Mononuclear cell (primary cell): Measurements from ENCODE around the gene MRLN. TPM values are rescaled to one million over a fixed set of nuclear protein-coding genes. Genes with fewer than 3 reads are reported as not detected.
"Not testable (repeated sequence)": the region's sequence is repeated elsewhere in the genome, so short reads cannot be mapped to it uniquely, and the experiment has no call there.

Experiments used
- H3K27me3 ChIP-seq: 2 replicates; pipeline ENCODE4 v1.6.0; 2011; ENCODE audit warnings: low read length, control low read depth; ENCODE audit not compliant: insufficient read depth
- H3K4me1 ChIP-seq: 2 replicates; pipeline ENCODE4 v1.5.1; 2011; ENCODE audit warnings: mild to moderate bottlenecking, low read length, control low read depth; ENCODE audit not compliant: insufficient read depth
- H3K4me3 ChIP-seq: 2 replicates; pipeline ENCODE4 v1.5.1; 2011; ENCODE audit warnings: mild to moderate bottlenecking, low read length, moderate library complexity
- H3K9me3 ChIP-seq: 2 replicates; pipeline ENCODE4 v1.5.1; 2011; ENCODE audit warnings: low read depth, mild to moderate bottlenecking, control low read depth, low read length
- total RNA-seq: library from RNA; depleted of rRNA; stranded (reverse); fragments of >200 nt; gene quantifications from one replicate; pipeline ENCODE4 v1.2.3, GENCODE V29; 2012

Gene MRLN
- total RNA-seq, 1 donor: not detected

DNA sequence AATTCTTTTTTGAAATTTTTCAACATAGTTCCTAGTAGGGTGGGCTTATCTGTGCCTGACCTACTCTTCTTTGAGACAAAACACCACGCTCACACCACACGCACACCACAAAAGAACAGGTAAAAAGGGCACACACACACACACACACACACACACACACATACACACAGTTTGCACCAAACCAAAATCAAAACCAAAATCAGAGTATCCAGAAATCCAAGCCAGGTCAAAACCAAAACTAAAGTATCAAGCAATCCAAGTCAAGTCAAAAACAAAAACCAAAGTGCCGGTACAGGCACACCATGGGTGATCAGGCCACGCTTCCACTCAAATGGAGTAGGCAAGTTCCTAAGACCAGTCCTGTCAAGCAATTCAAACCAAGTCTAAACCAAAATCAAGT lies 20.4 kb downstream of the MRLN start:
- H3K4me3 ChIP-seq, H3K4me1 ChIP-seq, H3K27me3 ChIP-seq, H3K9me3 ChIP-seq: not testable (repeated sequence)

GRCh38 chr10:59729167-59729566 lies 24.1 kb downstream of the MRLN start:
- not testable (repeated sequence) for H3K9me3 ChIP-seq, H3K27me3 ChIP-seq, H3K4me1 ChIP-seq, H3K4me3 ChIP-seq

- H3K4me3 ChIP-seq: no peak overlapping the region
- no peaks in the 10 kb centered on the region for H3K9me3 ChIP-seq
- H3K27me3 ChIP-seq: no peaks in the 10 kb centered on the region
- no peaks in the 10 kb centered on the region for H3K4me1 ChIP-seq
Measured at GRCh38 chr10:59724098-59724938, 28.9 kb downstream of the MRLN start.

- Histone ChIP-seq H3K9me3 (no peaks in the 10 kb centered on the region), H3K4me1 (no peaks in the 10 kb centered on the region), H3K4me3 (no peak overlapping the region), H3K27me3 (no peaks in the 10 kb centered on the region)
Measured at GRCh38 chr10:59720377-59720776, 32.9 kb downstream of the MRLN start.

GRCh38 chr10:59719374-59719773 lies 33.9 kb downstream of the MRLN start:
- no peaks in the 10 kb centered on the region for H3K27me3 ChIP-seq
- H3K4me1 ChIP-seq: no peaks in the 10 kb centered on the region
- H3K4me3 ChIP-seq: no peak overlapping the region
- no peaks in the 10 kb centered on the region for H3K9me3 ChIP-seq

DNA sequence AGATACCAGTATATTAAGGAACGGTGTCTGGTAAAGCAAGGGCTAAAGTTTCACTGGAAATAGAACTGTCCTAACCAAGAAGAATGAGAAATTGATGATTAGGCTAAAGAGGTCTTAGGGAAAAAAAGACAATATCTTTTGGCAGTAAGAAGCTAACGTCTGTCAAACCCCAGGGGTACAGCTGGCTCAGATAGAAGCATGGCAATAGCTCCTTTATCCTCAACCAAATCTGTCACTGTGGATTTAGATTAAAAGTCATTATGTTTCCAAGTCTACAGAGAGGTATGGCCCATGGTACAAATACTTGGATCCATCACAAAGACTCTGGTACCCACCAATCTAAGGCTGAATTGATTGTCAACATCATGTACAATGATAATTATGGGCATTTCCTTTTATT lies 35.0 kb downstream of the MRLN start:
- Histone ChIP-seq H3K9me3 (no peaks in the 10 kb centered on the region), H3K27me3 (no peaks in the 10 kb centered on the region), H3K4me3 (no peak overlapping the region), H3K4me1 (no peaks in the 10 kb centered on the region)

GRCh38 chr10:59713196-59713821 lies 39.9 kb downstream of the MRLN start:
- Histone ChIP-seq H3K9me3 (no peaks in the 10 kb centered on the region), H3K4me3 (no peak overlapping the region), H3K4me1 (no peaks in the 10 kb centered on the region), H3K27me3 (peaks cover 32% of the 10 kb centered on the region)

- Histone ChIP-seq H3K4me1 (no peaks in the 10 kb centered on the region), H3K9me3 (no peaks in the 10 kb centered on the region), H3K4me3 (no peak overlapping the region), H3K27me3 (peaks cover 40% of the 10 kb centered on the region)
Measured at GRCh38 chr10:59711871-59712494, 41.3 kb downstream of the MRLN start.

DNA sequence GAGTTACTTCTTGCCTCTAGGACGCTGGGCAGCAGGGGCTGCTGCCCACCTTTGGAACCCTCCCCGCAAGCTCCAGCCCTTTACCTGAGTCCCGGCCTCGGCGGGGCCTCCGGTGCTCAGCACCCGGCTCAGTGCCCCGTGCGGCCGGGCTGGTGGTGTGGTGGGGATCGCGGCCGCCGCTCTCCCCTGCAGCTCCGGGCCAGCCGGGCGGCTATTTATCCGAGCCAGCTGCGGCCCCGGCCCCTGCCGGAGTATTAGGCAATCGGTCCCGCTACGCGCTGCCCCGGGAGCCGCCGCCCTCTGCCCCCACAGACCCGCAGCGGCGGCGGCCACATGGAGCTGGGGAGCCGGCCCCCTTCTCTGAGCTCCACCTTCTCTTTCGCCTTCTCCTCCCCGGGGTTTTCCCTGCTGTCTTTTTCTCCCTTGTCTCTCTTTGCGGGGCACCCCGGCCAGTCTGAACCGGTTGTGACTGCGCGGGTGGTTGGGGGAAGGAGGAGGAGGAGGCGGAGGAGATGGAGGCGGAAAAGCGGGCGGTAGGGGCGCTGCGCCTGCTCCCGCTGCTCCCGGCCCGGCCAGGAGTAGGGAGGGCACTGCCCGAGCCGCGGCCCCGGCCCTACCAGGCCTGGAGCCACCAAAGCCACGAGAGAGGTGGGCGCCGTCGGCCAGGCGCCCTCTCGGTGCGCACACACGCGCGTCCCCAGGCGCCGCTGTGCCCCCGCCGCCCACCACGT lies 43.7 kb downstream of the MRLN start, which contains the start of gene SLC16A9:
SLC16A9 (minus strand) TSS at position 456 of the 731 bp plus-strand sequence. CDS start 25,559 bp downstream, outside the sequence.
- Histone ChIP-seq H3K9me3 (no peaks in the 10 kb centered on the region), H3K4me1 (no peaks in the 10 kb centered on the region), H3K4me3 (no peak within 1 kb of the TSS), H3K27me3 (peaks cover 43% of the 10 kb centered on the region)

- Histone ChIP-seq H3K4me3 (no peak overlapping the region), H3K9me3 (no peaks in the 10 kb centered on the region), H3K4me1 (no peaks in the 10 kb centered on the region), H3K27me3 (peaks cover 43% of the 10 kb centered on the region)
Measured at GRCh38 chr10:59708816-59709394, 44.4 kb downstream of the MRLN start.

GRCh38 chr10:59706851-59707797 lies 46.1 kb downstream of the MRLN start:
- Histone ChIP-seq H3K4me3 (no peak overlapping the region), H3K27me3 (peaks cover 42% of the 10 kb centered on the region), H3K4me1 (no peaks in the 10 kb centered on the region), H3K9me3 (no peaks in the 10 kb centered on the region)

DNA sequence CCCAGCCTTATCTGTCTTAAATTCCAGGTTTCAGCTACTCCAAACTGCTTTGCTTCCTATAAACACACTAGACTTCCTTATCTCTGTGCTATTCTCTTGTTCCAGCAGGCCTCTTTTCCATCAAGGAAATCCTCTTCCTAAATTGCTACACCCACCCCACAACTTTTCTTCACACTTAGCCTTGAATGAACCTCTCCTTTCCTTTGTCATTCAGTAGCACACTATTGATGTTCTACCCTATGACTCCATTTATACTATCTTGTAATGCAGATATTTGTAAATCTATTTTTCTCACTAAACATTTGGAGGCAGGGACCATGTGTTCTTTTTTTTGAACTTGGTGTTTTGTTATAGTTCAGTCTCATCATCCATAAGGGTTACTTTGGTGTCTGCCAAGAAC lies 47.3 kb downstream of the MRLN start:
- peaks cover 31% of the 10 kb centered on the region for H3K27me3 ChIP-seq
- H3K9me3 ChIP-seq: no peaks in the 10 kb centered on the region
- H3K4me1 ChIP-seq: no peaks in the 10 kb centered on the region
- no peak overlapping the region for H3K4me3 ChIP-seq

DNA sequence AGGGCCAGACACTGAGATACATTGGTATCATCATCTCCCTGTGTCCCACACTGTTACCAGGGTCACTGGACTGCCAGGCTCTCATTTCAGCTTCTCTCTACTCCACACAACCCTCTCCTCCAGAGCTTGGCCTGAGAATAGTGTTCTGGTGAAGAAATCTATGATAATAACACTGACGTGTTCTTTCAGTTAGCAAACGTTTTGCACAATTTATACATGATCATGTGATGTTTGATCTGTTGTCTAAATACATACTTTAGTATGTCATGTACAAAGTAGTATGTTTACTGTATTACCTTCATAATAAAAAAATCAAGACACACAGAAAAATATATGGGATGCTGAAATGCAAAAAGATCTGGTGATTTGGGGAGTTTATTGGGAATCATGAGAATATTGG lies 48.6 kb downstream of the MRLN start:
- peaks cover 22% of the 10 kb centered on the region for H3K27me3 ChIP-seq
- H3K4me3 ChIP-seq: no peak overlapping the region
- H3K9me3 ChIP-seq: no peaks in the 10 kb centered on the region
- H3K4me1 ChIP-seq: no peaks in the 10 kb centered on the region

- H3K4me1 ChIP-seq: no peaks in the 10 kb centered on the region
- H3K27me3 ChIP-seq: peaks cover 3% of the 10 kb centered on the region
- no peaks in the 10 kb centered on the region for H3K9me3 ChIP-seq
- H3K4me3 ChIP-seq: no peak overlapping the region
Measured at GRCh38 chr10:59702347-59702746, 50.9 kb downstream of the MRLN start.
